ENCODE data around the gene FMNL2. TPM values are rescaled to one million over a fixed set of nuclear protein-coding genes. Genes with fewer than 3 reads are reported as not detected.

Gene FMNL2
- 10 to 100 TPM; 50.5 to 96.7 (median 79.6) TPM for total RNA-seq

DNA sequence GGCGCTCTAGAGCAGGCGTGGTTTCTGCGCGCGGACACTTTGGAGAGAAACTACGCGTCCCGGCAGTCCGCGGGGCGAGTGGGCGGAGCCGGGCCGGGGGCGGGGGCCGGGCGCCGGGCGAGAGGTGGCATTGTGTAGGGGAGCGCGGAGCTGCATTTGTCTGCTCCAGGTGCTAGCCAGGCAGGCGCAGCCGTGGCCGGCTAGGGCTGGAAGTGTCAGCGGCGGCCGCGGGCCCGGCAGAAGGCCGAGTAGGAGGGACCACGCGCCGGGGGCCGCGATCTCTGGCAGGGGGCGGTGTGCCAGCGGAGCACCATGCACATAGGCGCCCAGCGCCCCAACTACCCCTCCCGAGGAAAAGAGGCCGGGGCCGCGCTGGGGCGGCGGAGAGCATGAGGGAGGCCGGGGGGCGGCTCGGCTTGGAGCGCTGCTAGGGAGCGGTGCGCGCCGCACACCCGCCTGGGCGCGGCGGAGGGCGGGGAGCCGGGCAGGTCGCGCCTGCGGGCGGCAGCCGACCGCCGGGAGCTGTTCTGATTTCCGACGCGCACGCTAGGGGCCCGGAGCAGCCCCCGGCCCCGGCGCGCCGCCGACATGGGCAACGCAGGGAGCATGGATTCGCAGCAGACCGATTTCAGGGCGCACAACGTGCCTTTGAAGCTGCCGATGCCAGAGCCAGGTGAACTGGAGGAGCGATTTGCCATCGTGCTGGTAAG is at the start of gene FMNL2:
FMNL2 (plus strand) TSS at position 159 of the 710 bp plus-strand sequence.
- no peak for TF ChIP-seq CTCF (IDR thresholded peaks at IDR 0.05; ENCODE audit: low read depth)

GRCh38 chr2:152292991-152293390 is 42.0 kb upstream of the FMNL2 start:
- TF ChIP-seq CTCF (IDR thresholded peaks at IDR 0.05; ENCODE audit: low read depth), result no peak

- TF ChIP-seq CTCF (IDR thresholded peaks at IDR 0.05; ENCODE audit: low read depth), result no peak
Measured at GRCh38 chr2:152297715-152298114, 37.3 kb upstream of the FMNL2 start.

GRCh38 chr2:152298754-152299153 is 36.2 kb upstream of the FMNL2 start:
- TF ChIP-seq CTCF (IDR thresholded peaks at IDR 0.05; ENCODE audit: low read depth), result no peak

DNA sequence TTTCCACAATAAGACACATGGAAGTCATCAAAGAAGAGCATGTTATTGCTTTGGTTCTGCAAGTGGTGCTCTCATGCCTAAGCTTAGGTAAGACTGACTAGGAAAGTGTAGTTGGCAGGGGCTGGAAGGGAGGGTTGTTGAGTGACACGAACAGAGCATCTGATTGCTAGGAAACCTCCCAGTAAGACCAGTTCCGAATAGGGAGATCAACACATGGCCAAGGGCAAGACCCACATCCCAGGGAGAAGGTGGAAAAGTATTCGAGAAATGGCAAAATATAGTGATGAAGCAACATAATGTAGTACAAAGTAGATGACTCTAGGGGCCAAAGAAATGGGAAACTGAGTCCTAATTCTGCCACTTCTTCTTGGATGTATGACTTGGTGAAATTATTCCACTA is 33.8 kb upstream of the FMNL2 start:
- no peak for TF ChIP-seq CTCF (IDR thresholded peaks at IDR 0.05; ENCODE audit: low read depth)

DNA sequence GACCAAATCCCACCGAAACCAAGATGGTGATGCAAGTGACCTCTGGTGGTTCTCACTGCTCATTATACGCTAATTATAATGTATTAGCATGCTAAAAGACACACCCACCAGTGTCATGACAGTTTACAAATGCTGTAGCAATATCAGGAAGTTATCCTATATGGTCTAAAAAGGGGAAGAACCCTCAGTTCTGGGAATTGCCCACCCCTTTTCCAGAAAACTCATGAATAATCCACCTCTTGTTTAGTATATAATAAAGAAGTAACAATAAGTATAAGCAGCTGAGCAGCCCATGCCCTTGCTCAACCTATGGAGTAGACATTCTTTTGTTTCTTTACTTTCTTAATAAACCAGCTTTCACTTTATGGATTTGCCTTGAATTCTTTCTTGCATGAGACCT is 31.0 kb upstream of the FMNL2 start:
- TF ChIP-seq CTCF (IDR thresholded peaks at IDR 0.05; ENCODE audit: low read depth), result no peak

DNA sequence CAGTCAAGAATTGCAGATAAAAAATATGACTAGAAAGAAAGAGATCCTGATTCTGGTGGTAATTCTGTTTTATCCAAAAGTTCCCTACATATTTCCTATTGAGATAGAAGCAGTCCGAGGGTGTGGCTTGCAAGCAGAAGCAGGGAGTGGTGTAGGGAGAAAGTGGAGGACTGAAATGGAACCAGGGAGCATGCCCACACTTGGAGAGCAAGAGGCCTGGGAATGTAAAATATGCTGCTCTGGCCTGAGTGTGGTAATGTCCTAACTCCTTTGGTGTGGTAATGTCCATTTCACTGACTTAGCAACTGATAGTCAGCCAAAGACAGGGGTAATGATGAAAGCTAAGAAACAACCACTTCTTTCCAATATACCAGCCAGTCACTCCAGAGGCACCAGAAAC is 30.1 kb upstream of the FMNL2 start:
- no peak for TF ChIP-seq CTCF (IDR thresholded peaks at IDR 0.05; ENCODE audit: low read depth)
